HFFc6 (cell line): ENCODE results near the gene INPPL1. TPM values are rescaled to one million over a fixed set of nuclear protein-coding genes. Genes with fewer than 3 reads are reported as not detected.
"Not testable (repeated sequence)": the region's sequence is repeated elsewhere in the genome, so short reads cannot be mapped to it uniquely, and the experiment has no call there.

Experiments used
- DNase-seq: peaks from one replicate; pipeline ENCODE4 v3.0.0-alpha.2; 2018
- H3K27ac Mint-ChIP-seq: 2 replicates; pipeline ENCODE4 v1.8.0; 2020; ENCODE audit warnings: mild to moderate bottlenecking, mixed read lengths
- H3K27me3 Mint-ChIP-seq: 2 replicates; pipeline ENCODE4 v1.8.0; 2021; ENCODE audit warnings: mild to moderate bottlenecking, moderate library complexity, mixed read lengths; ENCODE audit not compliant: insufficient read depth
- H3K36me3 Mint-ChIP-seq: 2 replicates; pipeline ENCODE4 v1.8.0; 2021; ENCODE audit warnings: low read depth, mixed read lengths
- H3K4me1 Mint-ChIP-seq: 2 replicates; pipeline ENCODE4 v1.8.0; 2020; ENCODE audit warnings: low read depth, mixed read lengths
- H3K4me3 Mint-ChIP-seq: 2 replicates; pipeline ENCODE4 v1.8.0; 2020; ENCODE audit warnings: mild to moderate bottlenecking, moderate library complexity, mixed read lengths
- H3K9me3 Mint-ChIP-seq: 2 replicates; pipeline ENCODE4 v1.8.0; 2020; ENCODE audit warnings: mild to moderate bottlenecking, mixed read lengths
- CTCF ChIP-seq: fragments of 200-600 bp; sonication (generic); IDR thresholded peaks from 2 replicates; pipeline ENCODE4 v1.5.0; 2021; ENCODE audit warnings: antibody characterized with exemption, mild to moderate bottlenecking
- total RNA-seq, 6 experiments: library from RNA; stranded (reverse); fragmentation: NEBNext Ultra II Directional; extraction: Animal tissue kit (Norgen Biotek cat#: 25700); gene quantifications; 2 replicates in 1 of 6; 3 replicates in 5 of 6; pipeline ENCODE4 v1.2.3, GENCODE V29; 2021

Gene INPPL1
- total RNA-seq, 6 experiments from 2014 or later: 181 to 228 (median 212) TPM

GRCh38 chr11:72195518-72196270 is 28.9 kb upstream of the INPPL1 start:
- no peaks in the 10 kb centered on the region for H3K36me3 Mint-ChIP-seq
- no peaks in the 10 kb centered on the region for H3K9me3 Mint-ChIP-seq
- H3K4me3 Mint-ChIP-seq: no peak overlapping the region
- no peak for TF ChIP-seq CTCF
- H3K27me3 Mint-ChIP-seq: no peaks in the 10 kb centered on the region
- DNase-seq: no peak
- peaks cover 10% of the 10 kb centered on the region; the same call in 1 of the 2 replicates for H3K4me1 Mint-ChIP-seq
- no peak overlapping the region for H3K27ac Mint-ChIP-seq

GRCh38 chr11:72201445-72201844 is 23.1 kb upstream of the INPPL1 start:
- not testable (repeated sequence) for H3K27me3 Mint-ChIP-seq, H3K36me3 Mint-ChIP-seq

GRCh38 chr11:72202571-72202970 is 22.0 kb upstream of the INPPL1 start:
- H3K27ac Mint-ChIP-seq: no peak overlapping the region
- no peaks in the 10 kb centered on the region for H3K27me3 Mint-ChIP-seq
- no peak for DNase-seq
- no peaks in the 10 kb centered on the region for H3K36me3 Mint-ChIP-seq
- H3K4me3 Mint-ChIP-seq: no peak overlapping the region
- no peaks in the 10 kb centered on the region for H3K9me3 Mint-ChIP-seq
- no peak for TF ChIP-seq CTCF
- H3K4me1 Mint-ChIP-seq: peaks cover 6% of the 10 kb centered on the region; the same call in 1 of the 2 replicates

More at GRCh38 chr11:72201445-72201844, 23.1 kb upstream of the INPPL1 start:
- H3K4me1 Mint-ChIP-seq, H3K4me3 Mint-ChIP-seq, DNase-seq, H3K27ac Mint-ChIP-seq, H3K9me3 Mint-ChIP-seq: not testable (repeated sequence)

GRCh38 chr11:72203163-72203562 is 21.4 kb upstream of the INPPL1 start:
- peaks cover 6% of the 10 kb centered on the region; the same call in 1 of the 2 replicates for H3K4me1 Mint-ChIP-seq
- no peak overlapping the region for H3K4me3 Mint-ChIP-seq
- no peak for TF ChIP-seq CTCF
- H3K27me3 Mint-ChIP-seq: 0 out of 2 replicates have a peak, but pooled peaks cover 3% of the 10 kb centered on the region
- no peaks in the 10 kb centered on the region for H3K9me3 Mint-ChIP-seq
- H3K27ac Mint-ChIP-seq: no peak overlapping the region
- no peaks in the 10 kb centered on the region for H3K36me3 Mint-ChIP-seq
- DNase-seq: no peak

GRCh38 chr11:72204886-72205285 is 19.7 kb upstream of the INPPL1 start:
- H3K27ac Mint-ChIP-seq: no peak overlapping the region
- DNase-seq: no peak
- 0 out of 2 replicates have a peak, but pooled peaks cover 8% of the 10 kb centered on the region for H3K27me3 Mint-ChIP-seq
- peaks cover 4% of the 10 kb centered on the region; the same call in 1 of the 2 replicates for H3K4me1 Mint-ChIP-seq
- TF ChIP-seq CTCF: no peak
- peaks cover 12% of the 10 kb centered on the region for H3K36me3 Mint-ChIP-seq
- H3K9me3 Mint-ChIP-seq: peaks cover 8% of the 10 kb centered on the region
- no peak overlapping the region for H3K4me3 Mint-ChIP-seq

GRCh38 chr11:72206794-72207193 is 17.8 kb upstream of the INPPL1 start:
- H3K4me1 Mint-ChIP-seq, DNase-seq, H3K27ac Mint-ChIP-seq, H3K4me3 Mint-ChIP-seq: not testable (repeated sequence)
- H3K36me3 Mint-ChIP-seq: peaks cover 13% of the 10 kb centered on the region
- peaks cover 11% of the 10 kb centered on the region for H3K9me3 Mint-ChIP-seq
- H3K27me3 Mint-ChIP-seq: peaks cover 11% of the 10 kb centered on the region
